Choroid plexus epithelial cell (primary cell): ENCODE data around the gene SMG9.
A peak's percentile ranks its signal among the peaks of the same experiment; 100 is the strongest.

ENCODE experiments used
- DNase-seq: peaks from one replicate; pipeline ENCODE4 v3.0.0-alpha.2; 2010; ENCODE audit warnings: low read depth
- H3K4me3 ChIP-seq: 2 replicates; pipeline ENCODE4 v1.5.1; 2011; ENCODE audit warnings: low read depth, mild to moderate bottlenecking, control low read depth, low read length, moderate library complexity
- TF ChIP-seq, protein P1 (sequence below): conservative IDR thresholded peaks from 2 replicates; pipeline ENCODE4 v1.5.1; 2011; ENCODE audit warnings: low read depth, mild to moderate bottlenecking, control low read depth, inconsistent platforms, low read length, moderate library complexity

The SMG9 gene

DNA sequence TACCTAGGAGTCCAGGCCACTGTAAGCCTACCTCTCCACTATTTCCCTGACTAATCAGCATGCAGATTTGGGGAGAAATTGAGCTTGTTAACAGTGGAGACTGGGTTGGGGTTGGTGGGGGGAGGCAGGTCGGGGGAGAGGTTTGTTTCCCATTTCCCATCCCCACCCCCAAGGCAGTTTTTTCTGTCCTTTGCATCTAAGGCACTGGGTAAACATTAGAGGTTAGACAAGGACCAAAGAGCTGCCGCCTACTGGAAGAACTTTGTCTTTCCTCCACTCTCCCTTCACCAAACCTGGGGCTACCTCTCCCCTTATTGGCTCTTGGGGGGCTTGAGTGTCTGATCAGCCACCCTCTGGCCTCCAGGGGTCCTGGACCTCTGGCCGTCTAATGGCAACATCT, 25.1 kb upstream of the SMG9 start:
- TF ChIP-seq, protein P1, sequence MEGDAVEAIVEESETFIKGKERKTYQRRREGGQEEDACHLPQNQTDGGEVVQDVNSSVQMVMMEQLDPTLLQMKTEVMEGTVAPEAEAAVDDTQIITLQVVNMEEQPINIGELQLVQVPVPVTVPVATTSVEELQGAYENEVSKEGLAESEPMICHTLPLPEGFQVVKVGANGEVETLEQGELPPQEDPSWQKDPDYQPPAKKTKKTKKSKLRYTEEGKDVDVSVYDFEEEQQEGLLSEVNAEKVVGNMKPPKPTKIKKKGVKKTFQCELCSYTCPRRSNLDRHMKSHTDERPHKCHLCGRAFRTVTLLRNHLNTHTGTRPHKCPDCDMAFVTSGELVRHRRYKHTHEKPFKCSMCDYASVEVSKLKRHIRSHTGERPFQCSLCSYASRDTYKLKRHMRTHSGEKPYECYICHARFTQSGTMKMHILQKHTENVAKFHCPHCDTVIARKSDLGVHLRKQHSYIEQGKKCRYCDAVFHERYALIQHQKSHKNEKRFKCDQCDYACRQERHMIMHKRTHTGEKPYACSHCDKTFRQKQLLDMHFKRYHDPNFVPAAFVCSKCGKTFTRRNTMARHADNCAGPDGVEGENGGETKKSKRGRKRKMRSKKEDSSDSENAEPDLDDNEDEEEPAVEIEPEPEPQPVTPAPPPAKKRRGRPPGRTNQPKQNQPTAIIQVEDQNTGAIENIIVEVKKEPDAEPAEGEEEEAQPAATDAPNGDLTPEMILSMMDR = peak; percentile 36
- H3K4me3 ChIP-seq = no peak overlapping the region
- DNase-seq = no peak

DNA sequence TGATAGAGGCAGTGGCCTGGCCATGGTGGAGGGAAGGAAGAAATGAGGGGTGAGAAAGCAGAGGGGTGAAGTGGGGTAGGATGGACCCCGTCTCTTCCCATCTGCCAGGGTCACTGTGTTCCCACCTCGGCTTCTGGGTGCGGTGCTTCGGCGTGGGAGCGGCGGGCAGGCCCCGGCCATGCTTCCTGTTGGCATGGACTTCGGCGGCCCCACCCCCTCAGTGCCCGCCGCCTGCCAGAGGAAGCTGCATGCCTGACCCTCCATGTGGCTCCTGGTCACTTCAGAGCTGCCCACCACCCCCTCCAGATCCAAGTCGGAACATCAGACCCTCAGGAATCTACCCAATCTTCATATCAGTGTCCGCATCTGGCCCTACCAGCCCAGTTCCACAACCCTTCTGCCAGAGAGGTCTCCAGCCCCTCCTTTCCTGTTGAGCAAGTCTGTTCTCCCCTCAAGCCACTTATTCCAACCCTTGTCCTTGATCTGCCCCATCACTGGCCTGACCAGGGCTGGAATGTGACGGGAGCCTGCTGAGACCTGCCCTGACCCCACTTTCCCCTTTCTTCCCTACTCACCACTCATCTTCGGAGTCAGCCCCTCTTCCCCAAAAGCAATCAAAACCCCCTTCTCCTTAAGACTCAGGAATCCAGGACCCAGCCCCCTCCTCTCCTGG, 24.5 kb upstream of the SMG9 start:
- H3K4me3 ChIP-seq = no peak overlapping the region
- TF ChIP-seq, protein P1 = no peak
- DNase-seq = no peak

- no peak for DNase-seq
- H3K4me3 ChIP-seq = no peak overlapping the region
- TF ChIP-seq, protein P1 = no peak
Measured at GRCh38 chr19:43778651-43779050, 23.9 kb upstream of the SMG9 start.

GRCh38 chr19:43777163-43777695, 22.5 kb upstream of the SMG9 start:
- TF ChIP-seq, protein P1 = no peak
- H3K4me3 ChIP-seq = no peak overlapping the region
- peak; percentile 38 for DNase-seq

DNA sequence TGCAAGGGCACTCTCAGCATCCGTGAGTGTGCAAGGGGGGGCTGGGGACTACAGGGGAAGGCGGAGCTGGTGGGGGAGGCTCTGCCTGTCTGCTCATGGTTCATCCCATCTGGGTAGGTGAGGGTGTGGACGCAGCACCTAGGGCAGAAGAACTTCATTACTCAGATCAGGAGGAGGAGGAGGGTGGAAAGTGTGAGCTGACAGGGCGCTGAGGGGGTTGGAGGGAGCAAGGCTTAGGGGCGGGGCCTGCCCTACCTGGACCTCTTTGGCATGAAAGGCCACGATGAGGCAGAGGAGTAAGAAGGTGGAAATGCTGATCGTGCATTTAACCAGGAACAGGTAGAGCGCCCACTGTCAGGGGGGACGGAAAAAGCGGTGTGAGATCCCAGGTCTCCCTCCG, 21.5 kb upstream of the SMG9 start:
- no peak for DNase-seq
- TF ChIP-seq, protein P1 = no peak
- no peak overlapping the region for H3K4me3 ChIP-seq

DNA sequence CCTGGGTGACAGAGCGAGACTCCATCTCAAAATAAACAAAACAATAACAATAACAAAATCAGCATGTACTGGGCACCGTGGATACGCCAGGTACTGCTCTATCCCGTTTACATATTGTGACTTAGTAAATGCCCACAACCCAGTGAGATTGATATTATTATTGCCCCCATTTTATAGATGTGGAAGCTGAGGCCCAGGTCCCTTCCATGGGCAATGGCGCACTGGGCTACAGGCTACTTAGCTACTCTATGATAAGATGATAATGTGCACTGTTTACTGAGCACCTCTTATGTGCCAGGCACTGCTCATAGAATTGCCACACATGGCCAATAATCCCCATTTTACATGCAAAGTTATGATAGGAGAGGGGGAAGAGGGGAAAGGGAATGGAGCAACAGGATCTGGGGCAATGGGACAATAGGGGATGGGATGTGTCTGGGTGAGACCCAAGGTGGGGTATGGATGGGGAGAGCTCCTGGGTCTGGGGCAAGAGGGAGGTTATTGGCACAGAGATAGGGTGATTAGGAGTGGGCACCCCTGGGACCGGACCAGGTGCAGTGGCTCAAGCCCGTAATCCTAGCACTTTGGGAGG, 20.6 kb upstream of the SMG9 start:
- H3K4me3 ChIP-seq = no peak overlapping the region
- TF ChIP-seq, protein P1 = no peak
- no peak for DNase-seq

DNA sequence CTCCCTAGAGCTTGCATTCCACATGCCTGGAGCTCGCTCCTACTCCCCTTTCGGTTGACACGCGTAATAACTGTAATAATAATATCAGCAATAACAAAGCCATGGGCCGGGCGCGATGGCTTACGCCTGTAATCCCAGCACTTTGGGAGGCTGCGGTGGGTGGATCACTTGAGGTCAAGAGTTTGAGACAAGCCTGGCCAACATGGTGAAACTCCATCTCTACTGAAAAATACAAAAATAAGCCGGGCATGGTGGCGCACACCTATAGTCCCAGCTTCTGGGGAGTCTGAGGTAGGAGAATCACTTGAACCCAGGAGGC, 20.1 kb upstream of the SMG9 start:
- DNase-seq = peak; percentile 39
- peak overlapping the region; percentile 47 for H3K4me3 ChIP-seq
